Omental fat pad (tissue), 4 donors: ENCODE results near the gene TENT4A. TPM values are rescaled to one million over a fixed set of nuclear protein-coding genes. Genes with fewer than 3 reads are reported as not detected.

ENCODE experiments used
- ATAC-seq: fragments of 150-250 bp; one replicate; pipeline ENCODE4 v1.9.1; 2016; ENCODE audit warnings: mild to moderate bottlenecking, moderate library complexity; ENCODE audit not compliant: low FRiP score
- DNase-seq: peaks from one replicate; pipeline ENCODE4 v3.0.0-alpha.2; 2019; ENCODE audit warnings: low spot score
- CTCF ChIP-seq, 3 donors: fragments of 450-650 bp; IDR thresholded peaks; one replicate each; pipeline ENCODE4 v1.5.1; 2016 to 2017; ENCODE audit warnings: antibody characterized with exemption in 3 of 3, mild to moderate bottlenecking in 3 of 3, moderate library complexity in 2 of 3
- total RNA-seq, 4 donors: library from RNA; depleted of rRNA; stranded (reverse); fragments of >200 nt; gene quantifications; one replicate each; pipeline ENCODE4 v1.1.0, GENCODE V29; 2016

The TENT4A gene
- total RNA-seq, 4 donors from 2014 or later: 25.1 to 40.1 (median 31.1) TPM

- TF ChIP-seq CTCF (IDR thresholded peaks at IDR 0.05): no peak
- peak; percentile 6 for ATAC-seq
- DNase-seq: no peak
These were observed 27.4 kb downstream of the TENT4A start for GRCh38 chr5:6740586-6741150.

GRCh38 chr5:6742081-6742758, 29.0 kb downstream of the TENT4A start:
- ATAC-seq (no peak), DNase-seq (no peak)
- no peak for TF ChIP-seq CTCF (IDR thresholded peaks at IDR 0.05)

GRCh38 chr5:6743161-6743560, 29.9 kb downstream of the TENT4A start:
- TF ChIP-seq CTCF (IDR thresholded peaks at IDR 0.05): no peak
- DNase-seq (no peak), ATAC-seq (no peak)

- DNase-seq (no peak), ATAC-seq (no peak)
- no peak for TF ChIP-seq CTCF (IDR thresholded peaks at IDR 0.05)
These were observed 31.8 kb downstream of the TENT4A start for GRCh38 chr5:6744841-6745705.

- peak; percentile 64 for ATAC-seq
- peak in 1 of 3 donors; percentile 45 for TF ChIP-seq CTCF (IDR thresholded peaks at IDR 0.05)
- DNase-seq: no peak
These were observed 32.5 kb downstream of the TENT4A start for GRCh38 chr5:6745706-6746222.

GRCh38 chr5:6746244-6746643, 33.0 kb downstream of the TENT4A start:
- no peak for DNase-seq
- no peak for TF ChIP-seq CTCF (IDR thresholded peaks at IDR 0.05)
- no peak for ATAC-seq
